Measurements from ENCODE around the gene PTGR1.
"Not testable (repeated sequence)": the region's sequence is repeated elsewhere in the genome, so short reads cannot be mapped to it uniquely, and the experiment has no call there.

PTGR1 gene

GRCh38 chr9:111610845-111611244 lies 11.4 kb upstream of the PTGR1 start:
- no peak for DNase-seq

DNA sequence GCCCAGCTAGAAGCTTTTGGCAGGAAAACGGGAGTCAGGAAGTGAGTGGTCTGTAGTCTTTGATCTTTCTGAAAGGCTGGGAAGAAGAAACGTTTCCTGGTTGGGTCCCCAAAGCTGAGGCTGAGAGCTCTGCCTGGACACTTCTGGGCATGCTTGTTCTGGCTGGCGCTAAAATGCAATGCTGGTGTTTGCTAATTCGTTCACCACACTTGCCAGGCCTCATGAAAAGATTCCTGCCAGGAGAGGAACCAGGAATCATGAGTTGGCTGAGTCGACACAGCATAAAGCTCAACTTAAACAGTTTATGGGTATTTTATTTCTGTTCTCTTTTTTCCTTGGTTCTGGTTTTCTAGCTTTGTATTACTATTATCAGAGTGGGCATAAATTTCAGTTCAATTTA lies 10.7 kb upstream of the PTGR1 start:
- DNase-seq, result no peak

DNA sequence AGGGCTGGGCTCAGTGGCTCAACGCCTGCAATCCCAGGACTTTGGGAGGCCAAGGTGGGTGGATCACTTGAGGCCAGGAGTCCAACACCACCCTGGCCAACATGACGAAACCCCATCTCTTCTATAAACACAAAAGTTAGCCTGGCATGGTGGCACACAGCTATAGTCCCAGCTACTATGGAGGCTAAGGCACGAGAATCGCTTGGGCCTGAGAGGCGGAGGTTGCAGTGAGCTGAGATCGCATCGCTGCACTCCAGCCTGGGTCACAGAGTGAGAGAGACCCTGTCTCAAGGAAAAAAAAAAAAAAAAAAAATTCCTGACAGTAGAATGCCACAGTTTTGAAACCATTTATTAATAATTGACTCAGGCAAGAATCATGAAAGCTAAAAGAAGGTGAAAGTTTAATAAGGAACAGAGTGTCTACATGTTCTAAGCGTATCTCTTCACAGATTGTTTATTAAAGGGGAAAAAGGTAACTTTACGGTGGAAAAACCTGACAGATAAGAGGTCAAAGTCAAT lies 5.7 kb upstream of the PTGR1 start:
- peak; percentile 10 for DNase-seq

DNA sequence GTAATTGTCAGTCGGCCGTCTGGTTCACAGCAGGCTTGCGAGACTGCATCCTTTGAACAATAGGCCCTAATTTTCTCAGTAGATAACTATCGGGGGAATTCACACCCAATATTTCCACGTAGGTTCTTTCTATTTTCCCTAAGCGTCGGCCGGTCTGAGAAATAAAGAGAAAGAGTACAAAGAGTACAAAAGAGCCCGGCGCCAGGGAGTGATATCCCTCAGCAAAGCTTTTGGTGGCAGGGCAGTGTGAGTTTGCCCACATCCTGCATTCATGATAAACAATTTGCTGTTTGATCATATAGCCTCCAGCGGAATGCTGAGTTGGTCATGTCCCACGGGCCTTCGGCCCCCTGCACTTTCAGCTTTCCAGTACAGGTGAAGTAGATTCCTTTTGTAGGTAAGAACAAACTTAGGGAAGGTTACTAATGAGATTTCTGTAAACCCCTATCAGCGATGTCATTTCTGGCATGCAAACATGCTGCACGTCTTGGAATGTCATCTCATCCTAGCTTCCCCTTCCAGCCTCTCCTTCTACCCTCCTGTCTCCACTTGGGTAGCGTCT lies 4.7 kb upstream of the PTGR1 start:
- DNase-seq, result no peak

GRCh38 chr9:111603041-111603440 lies 3.6 kb upstream of the PTGR1 start:
- DNase-seq, result peak; percentile 41

DNA sequence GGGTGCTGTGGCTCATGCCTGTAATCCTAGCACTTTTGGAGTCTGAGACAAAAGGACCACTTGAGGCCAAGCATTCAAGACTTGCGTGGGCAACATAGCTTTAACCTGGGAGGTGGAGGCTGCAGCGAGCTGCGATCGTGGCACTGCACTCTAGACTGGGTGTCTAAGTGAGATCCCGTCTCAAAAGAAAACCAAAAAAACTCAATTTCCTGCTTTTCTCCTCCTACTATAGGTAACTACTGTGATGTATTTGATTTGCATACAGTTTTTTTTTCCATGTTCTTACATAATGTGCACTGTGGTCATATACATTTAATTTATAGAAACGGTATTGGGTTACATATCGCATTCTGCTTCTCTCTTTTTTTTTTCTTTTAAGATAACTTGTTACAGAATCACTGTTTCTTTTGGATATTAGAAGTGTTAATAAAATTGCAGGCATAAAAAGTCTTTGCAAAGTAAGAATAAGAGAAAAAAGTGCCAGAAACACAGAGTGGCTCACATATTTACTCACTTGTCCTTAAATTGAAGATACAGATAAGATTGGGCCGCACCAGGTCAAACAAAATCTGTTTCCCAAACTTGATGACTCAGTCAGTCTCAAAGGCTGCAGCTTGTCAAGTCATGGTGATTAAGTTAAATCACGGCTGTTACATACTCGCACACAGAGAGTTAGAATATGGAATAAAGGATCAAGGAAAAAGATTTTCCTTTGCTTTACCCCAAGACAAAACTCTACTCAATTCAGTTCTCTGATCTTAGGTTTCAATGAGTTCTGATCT lies 2.0 kb upstream of the PTGR1 start:
- no peak for DNase-seq

DNA sequence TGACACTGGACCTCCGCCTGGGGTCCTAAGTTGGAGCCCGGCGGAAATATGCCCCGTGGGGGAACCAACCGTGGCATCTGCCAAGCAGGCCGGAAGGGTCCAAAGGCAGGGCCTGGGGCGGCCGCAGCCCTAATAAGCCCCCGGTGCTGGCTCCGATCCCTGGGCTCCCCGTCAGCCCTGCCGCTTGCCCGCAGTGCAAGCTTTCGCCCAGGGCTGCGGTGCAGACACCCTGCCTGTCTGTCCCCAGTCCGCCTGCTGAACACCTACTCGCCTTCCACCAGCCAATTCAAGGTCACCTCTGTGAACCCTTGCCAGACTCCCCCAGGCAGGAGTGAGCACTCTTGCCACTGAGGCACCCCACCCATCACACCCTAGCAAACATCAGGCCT lies 502 bp upstream of the PTGR1 start:
- DNase-seq, result no peak

- DNase-seq, result peak; percentile 12
Observed at GRCh38 chr9:111598733-111599091, 735 bp downstream of the PTGR1 start.

- peak; percentile 77 for DNase-seq
Observed at GRCh38 chr9:111597852-111598732, 1.4 kb downstream of the PTGR1 start.

DNA sequence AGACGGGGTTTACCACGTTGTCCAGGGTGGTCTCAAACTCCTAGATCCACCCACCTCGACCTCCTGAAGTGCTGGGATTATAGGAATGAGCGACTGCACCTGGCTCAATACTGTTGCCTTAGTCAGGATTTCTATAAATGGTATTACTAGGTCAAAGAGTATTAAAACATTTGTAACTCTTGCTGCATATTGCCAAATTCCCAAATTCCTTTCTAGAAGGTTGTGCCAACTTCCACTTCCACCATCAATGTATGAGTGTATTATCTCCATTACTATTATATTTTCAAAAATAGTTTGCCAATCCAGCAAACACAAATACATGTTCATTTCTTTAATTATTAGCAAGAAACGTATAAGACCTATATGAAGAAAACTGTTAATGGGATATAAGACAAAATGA lies 10.6 kb downstream of the PTGR1 start:
- no peak for DNase-seq

DNA sequence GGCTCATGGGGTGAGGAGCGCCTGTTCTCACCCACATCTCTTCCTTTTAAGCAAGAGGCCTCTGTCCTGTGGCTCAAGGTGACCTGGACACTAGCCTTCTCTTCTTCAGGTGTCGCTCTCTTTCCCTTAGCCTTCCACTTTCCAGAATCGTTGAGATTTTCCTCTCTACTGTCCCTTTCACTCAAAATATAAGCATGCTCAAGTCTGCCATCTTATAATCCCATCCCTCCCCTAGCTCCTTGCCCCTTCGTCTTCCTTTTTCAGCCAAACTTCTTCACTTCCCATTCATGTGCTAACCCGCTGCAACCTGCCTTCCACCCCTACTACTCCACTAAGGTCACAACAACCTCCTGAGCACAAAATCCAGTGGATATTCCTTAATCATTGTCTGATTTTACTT lies 13.1 kb downstream of the PTGR1 start:
- DNase-seq, result no peak

DNA sequence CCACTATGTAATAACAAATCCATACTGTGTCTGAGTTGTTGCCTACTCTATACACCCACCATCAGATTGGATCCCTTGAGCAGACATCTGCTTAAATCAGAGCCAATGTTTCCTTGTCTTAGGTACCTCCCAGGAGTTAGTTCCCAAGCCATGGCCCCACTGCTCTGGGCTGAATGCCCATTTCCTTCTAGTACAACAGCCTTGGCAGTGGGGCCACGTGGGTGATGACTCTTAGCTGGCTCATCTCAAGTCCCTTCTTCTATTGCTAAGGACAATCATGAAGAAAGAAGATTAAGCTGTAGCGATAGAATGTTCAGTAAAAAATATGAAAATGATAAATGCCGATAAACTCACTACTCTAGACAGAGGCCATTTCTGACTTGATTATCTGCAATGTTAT lies 16.6 kb downstream of the PTGR1 start:
- DNase-seq, result no peak

DNA sequence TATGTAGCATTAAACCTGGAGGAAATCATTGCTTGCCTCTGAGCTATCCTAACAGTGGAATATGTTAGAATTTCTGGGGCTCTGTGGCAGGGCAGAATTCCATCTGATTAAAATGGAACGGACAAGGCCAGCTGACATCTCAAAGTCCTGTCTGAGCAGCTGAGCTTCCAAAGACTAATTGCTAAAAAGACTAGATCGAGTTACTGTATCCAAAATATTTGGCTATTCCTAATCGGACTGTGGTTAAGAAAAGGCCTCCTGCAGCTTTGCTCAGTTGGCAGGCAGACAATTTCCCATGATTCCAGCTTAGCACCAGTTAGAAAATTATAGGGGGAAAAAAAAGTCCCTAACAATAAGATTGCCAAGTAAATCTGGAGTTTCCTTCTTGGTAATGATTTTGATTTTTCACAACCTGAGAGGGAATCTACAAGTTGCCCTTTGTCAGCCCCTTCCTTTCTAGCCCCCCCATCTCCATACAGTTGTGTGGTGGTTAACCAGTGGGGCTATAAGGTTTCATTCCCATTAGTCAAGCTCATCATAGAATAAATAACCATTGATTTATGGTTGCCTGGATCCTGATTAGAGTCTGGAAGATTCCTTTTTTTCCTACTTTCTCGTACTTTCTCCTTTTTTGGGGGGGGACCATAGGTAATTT lies 26.4 kb downstream of the PTGR1 start:
- no peak for DNase-seq

DNA sequence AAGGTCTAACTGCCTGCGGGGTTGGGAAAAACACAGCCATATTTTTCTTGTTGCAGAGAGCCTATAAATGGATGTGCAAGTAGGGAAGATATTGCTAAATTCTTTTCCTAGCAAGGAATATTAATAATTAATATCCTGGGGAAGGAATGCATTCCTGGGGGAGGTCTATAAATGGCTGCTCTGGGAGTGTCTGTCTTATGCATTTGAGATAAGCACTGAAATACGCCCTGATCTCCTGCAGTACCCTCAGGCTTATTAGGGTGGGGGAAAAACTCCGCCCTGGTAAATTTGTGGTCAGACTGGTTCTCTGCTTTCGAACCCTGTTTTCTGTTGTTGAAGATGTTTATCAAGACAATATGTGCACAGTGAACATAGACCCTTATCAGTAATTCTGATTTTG lies 31.3 kb downstream of the PTGR1 start:
- DNase-seq, result not testable (repeated sequence)

- no peak for DNase-seq
Observed at GRCh38 chr9:111566234-111566633, 33.2 kb downstream of the PTGR1 start.

DNA sequence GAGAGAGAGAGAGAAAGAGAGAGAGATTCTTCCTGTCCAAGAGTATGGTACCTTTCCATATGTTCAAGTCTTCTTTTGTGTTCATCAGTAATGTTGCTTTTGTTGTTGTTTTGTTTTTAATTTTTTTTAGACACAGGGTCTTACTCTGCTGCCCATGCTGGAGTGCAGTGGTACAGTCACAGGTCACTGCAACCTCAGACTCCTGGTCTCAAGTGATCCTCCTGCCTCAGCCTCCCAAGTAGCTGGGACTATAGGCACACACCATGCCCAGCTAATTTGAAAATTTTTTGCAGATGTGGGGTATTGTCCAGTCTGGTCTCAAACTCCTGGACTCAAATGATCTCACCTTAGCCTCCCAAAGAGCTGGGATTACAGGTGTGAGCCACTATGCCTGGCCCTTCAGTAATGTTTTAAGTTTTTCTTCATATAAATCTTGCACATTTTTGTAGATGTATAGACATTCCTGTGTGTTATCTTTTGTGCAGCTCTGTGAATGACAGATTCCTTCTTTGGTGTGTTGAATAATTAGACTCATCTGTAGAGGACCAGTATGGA lies 38.2 kb downstream of the PTGR1 start:
- DNase-seq, result no peak

DNA sequence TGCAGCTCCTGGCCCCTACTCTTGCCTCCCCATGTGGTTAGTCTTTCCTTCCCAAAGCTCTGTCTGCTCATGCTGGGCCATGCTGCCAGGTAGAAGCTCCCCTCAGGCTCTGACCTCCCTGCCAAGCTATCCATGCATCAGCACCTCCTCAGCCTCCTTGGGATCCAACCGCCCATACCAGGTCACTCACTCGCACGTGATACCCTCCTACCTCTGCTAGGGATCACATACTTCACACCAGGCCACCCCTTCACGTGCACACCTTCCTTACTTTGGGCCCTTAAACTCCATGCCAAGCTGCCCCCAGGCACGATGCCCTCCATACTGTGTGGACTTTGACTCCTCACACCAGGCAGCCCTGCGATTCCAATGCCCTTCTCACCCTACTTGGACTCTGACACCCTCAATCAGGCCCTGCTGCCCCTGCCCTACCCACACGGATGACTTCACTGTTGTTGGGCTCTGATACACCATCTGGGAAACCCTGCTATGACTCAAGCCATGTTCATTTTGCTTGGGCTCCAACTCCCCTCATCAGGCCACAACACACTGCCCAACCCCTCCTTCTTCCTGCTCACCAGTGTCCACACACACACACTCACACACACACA lies 40.3 kb downstream of the PTGR1 start:
- DNase-seq, result no peak

- DNase-seq, result not testable (repeated sequence)
Observed at GRCh38 chr9:111555425-111555824, 44.0 kb downstream of the PTGR1 start.

DNA sequence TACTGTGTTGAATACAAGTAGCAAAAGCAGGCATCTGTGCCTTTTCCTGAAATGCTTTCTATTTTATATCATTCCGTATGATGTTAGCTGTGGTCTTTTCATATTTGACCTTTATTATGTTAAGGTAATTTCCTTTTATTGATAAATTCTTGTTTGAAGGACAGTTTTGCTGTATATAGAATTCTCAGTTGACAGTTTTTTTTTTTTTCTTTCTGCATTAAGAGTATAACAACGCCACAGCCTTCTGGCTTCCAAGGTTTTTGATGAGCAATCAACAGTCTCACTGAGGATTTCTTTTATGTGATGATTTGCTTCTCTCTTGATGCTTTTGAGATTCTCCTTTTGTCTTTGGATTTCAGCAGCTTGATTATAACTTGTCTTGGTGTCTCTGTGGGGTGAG lies 50.8 kb downstream of the PTGR1 start:
- DNase-seq, result no peak

GRCh38 chr9:111542497-111543254 lies 56.8 kb downstream of the PTGR1 start:
- no peak for DNase-seq

DNA sequence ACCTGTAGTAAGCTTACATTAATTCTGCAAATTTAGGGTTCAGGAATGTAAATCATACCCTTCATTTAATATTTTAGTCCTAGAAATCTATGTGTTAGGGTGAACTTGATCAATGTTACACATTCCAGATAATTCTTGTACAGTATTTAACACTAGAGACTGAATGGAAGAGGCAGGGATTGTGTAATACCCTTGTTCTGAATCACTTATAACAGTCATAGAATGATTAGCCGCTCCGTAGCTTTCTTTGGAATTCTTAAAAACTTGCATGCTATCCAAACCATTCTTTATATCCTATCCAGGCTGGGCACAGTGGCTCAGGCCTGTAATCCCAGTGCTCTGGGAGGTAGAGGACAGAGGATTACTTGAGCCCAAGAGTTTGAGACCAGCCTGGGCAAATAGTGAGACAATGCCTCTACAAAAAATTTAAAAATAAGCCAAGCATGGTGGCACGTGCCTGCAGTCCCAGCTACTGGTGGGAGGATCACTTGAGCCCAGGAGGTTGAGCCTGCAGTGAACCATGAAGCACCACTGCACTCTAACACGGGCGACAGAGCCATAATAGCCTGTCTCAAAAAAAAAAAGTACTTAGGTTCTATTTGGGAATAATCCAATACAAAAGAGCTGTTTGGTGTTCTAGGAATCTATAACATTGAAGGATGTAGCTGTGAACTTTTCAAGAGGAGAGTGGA lies 66.2 kb downstream of the PTGR1 start:
- no peak for DNase-seq

Measured in kidney glomerular epithelial cell (primary cell).